B cell (primary cell): ENCODE data around the gene CEP55.

ENCODE experiments used
- CTCF ChIP-seq: fragments of 200-600 bp; IDR thresholded peaks from one replicate; pipeline ENCODE4 v1.8.0; 2022; ENCODE audit warnings: antibody characterized with exemption, mild to moderate bottlenecking
- EZH2 ChIP-seq: IDR thresholded peaks from 2 replicates; pipeline ENCODE4 v1.6.1; 2012; ENCODE audit warnings: borderline replicate concordance, low read depth, mild to moderate bottlenecking, moderate library complexity, low read length; ENCODE audit not compliant: insufficient read depth, poor library complexity, severe bottlenecking

DNA sequence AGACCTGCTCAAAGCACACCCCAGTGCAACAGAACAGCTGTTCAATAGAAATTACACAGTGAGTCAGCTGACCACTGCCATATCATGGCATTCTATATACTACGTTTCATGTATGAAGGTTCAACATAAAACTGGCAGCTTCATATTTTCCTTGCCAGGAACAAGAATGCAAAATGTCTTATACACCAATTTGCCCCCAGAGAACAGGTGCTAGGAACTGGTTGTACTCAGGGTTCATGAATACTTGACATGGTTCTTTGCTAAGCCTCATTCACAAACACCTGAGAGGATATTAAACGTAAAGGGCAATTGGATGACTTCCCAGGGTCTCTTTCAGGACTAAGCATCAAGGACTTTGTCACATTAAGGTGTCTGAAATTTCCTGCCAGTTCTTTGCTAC is 21.2 kb upstream of the CEP55 start:
- TF ChIP-seq CTCF (no peak), EZH2 (no peak)
